Tibial artery (tissue), 4 donors: ENCODE results near the gene MRGPRX4.

ENCODE experiments used
- DNase-seq, 2 donors: peaks; one replicate each; pipeline ENCODE4 v3.0.0-alpha.2; 2019
- H3K27ac ChIP-seq, 2 donors: fragments of 200-600 bp; sonication (generic) in 1 of 2; 1 replicate in 1 of 2; 2 replicates in 1 of 2; pipeline ENCODE4 v1.5.1; 2018 to 2019; ENCODE audit warnings: mild to moderate bottlenecking in 1 of 2
- H3K27me3 ChIP-seq, 2 donors: fragments of 200-600 bp; sonication (generic) in 1 of 2; one replicate each; pipeline versions ENCODE4 v1.5.1 to v1.6.0; 2016 to 2019
- H3K36me3 ChIP-seq, 3 donors: fragments of 200-600 bp; sonication (generic) in 2 of 3; one replicate each; pipeline ENCODE4 v1.5.1; 2016 to 2019; ENCODE audit warnings: mild to moderate bottlenecking in 2 of 3
- H3K4me1 ChIP-seq, 4 donors: fragments of 200-600 bp; sonication (generic) in 2 of 4; 1 replicate in 3 of 4; 2 replicates in 1 of 4; pipeline ENCODE4 v1.5.1; 2016 to 2019
- H3K4me3 ChIP-seq, 2 donors: fragments of 200-600 bp; sonication (generic) in 1 of 2; 1 replicate in 1 of 2; 2 replicates in 1 of 2; pipeline ENCODE4 v1.5.1; 2018 to 2019; ENCODE audit warnings: mild to moderate bottlenecking in 2 of 2
- H3K9me3 ChIP-seq, 3 donors: fragments of 200-600 bp; sonication (generic) in 1 of 3; one replicate each; pipeline ENCODE4 v1.5.1; 2016 to 2019
- intact Hi-C: fragments of 100-400 bp; cut with DNase I; formaldehyde crosslinking; loops from one replicate; pipeline ENCODE4 v1.15.0; 2023; ENCODE audit warnings: low total_unique reads
- TF ChIP-seq, protein P1 (sequence below), 2 experiments: fragments of 200-600 bp in 1 of 2; fragments of 450-650 bp in 1 of 2; IDR thresholded peaks; one replicate each; pipeline ENCODE4 v1.5.1; 2017 to 2019; ENCODE audit warnings: antibody characterized with exemption in 2 of 2, mild to moderate bottlenecking in 1 of 2, moderate library complexity in 1 of 2

The MRGPRX4 gene

DNA sequence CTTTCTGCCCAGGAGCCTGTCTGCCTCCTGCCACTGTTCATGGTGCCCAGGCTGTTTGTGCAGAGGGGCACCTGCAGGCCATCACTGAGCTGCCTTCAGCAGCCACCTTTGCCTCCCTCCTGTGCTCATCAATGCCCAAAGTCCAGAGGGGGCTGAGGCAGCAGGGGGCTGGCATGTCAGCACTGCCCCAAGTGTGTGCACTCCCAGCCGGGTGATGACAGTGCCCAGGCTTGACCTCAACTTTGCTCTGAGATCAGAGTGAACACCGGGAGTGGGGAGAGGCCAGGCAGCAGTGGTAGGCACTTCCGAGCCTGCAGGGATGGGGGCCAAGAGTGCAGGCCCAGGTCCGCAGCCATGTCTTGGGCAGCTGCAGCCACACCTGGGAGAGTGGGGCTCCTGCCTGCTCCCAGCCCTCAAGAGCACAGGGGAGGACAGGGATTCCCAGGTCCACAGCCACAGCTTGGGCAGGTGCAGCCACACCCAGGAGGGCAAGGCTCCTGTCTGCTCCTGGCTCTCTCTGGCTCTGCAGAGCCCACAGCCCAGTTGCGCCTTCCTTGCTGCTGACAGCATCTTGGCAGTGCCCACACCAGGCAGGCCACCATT, 48.7 kb downstream of the MRGPRX4 start:
- no peak for DNase-seq
- H3K9me3 ChIP-seq, result no peaks in the 10 kb centered on the region
- TF ChIP-seq, protein P1, sequence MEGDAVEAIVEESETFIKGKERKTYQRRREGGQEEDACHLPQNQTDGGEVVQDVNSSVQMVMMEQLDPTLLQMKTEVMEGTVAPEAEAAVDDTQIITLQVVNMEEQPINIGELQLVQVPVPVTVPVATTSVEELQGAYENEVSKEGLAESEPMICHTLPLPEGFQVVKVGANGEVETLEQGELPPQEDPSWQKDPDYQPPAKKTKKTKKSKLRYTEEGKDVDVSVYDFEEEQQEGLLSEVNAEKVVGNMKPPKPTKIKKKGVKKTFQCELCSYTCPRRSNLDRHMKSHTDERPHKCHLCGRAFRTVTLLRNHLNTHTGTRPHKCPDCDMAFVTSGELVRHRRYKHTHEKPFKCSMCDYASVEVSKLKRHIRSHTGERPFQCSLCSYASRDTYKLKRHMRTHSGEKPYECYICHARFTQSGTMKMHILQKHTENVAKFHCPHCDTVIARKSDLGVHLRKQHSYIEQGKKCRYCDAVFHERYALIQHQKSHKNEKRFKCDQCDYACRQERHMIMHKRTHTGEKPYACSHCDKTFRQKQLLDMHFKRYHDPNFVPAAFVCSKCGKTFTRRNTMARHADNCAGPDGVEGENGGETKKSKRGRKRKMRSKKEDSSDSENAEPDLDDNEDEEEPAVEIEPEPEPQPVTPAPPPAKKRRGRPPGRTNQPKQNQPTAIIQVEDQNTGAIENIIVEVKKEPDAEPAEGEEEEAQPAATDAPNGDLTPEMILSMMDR (IDR thresholded peaks at IDR 0.05), result no peak
- no peak overlapping the region for H3K4me3 ChIP-seq
- H3K4me1 ChIP-seq, result no peaks in the 10 kb centered on the region
- no peaks in the 10 kb centered on the region for H3K27me3 ChIP-seq
- intact Hi-C loops, result no loop called here
- H3K36me3 ChIP-seq, result no peaks in the 10 kb centered on the region
- no peak overlapping the region for H3K27ac ChIP-seq

- H3K36me3 ChIP-seq, result no peaks in the 10 kb centered on the region
- no peak overlapping the region for H3K4me3 ChIP-seq
- no peak for DNase-seq
- no peaks in the 10 kb centered on the region for H3K27me3 ChIP-seq
- H3K27ac ChIP-seq, result no peak overlapping the region
- H3K9me3 ChIP-seq, result no peaks in the 10 kb centered on the region
- TF ChIP-seq, protein P1 (IDR thresholded peaks at IDR 0.05), result no peak
- intact Hi-C loops, result no loop called here
- no peaks in the 10 kb centered on the region for H3K4me1 ChIP-seq
These were observed 50.3 kb downstream of the MRGPRX4 start for GRCh38 chr11:18222814-18223421.
